CD4-positive, alpha-beta T cell treated with Interleukin-4 for 4 hours (primary cell): ENCODE results near the gene PDGFA.

Source experiments
- DNase-seq: peaks from one replicate; pipeline ENCODE4 v3.0.0-alpha.2; 2020

The PDGFA gene

DNA sequence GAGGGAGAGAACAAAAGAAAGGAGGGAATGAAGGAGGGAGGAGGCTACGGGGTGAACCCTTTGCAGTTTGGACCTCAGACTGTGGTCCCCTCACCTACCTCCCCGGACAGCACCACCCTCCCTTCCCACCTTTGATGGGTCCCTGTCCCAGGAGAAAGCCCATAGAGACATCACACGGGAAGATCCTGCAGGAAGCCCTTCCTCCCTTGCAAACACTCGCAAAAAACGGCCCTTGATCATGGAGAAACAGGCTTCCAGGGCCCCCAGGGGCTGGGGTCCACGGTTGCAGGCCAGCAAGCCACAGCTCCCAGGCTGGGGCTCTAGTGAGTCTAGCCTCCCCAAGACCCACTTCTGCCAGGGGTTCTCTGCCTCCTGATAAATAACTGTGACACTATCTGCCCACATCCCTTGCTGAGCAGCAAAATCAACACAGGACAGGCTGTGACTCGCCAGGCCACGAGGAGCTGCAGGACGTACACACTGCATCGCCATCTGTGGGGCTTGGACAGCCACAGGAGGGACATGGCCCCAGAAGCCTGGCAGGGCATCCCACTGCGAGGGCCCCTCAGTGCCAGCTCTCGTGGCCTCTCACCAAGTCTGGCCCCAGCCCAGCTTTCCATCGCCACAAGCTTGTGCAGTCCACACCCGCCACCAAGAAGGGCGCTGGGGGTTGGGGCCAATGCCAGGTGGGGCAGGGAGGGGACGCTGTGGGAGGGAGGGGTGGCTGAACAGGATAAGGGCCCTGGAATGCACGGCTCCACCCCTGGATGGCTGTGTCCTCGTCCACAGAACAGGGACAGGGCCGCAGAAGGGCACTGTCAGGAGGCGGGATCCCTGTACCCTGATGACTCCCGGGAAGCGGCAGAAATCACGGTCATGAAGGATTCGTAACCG lies 34.2 kb downstream of the PDGFA start:
- no peak for DNase-seq

DNA sequence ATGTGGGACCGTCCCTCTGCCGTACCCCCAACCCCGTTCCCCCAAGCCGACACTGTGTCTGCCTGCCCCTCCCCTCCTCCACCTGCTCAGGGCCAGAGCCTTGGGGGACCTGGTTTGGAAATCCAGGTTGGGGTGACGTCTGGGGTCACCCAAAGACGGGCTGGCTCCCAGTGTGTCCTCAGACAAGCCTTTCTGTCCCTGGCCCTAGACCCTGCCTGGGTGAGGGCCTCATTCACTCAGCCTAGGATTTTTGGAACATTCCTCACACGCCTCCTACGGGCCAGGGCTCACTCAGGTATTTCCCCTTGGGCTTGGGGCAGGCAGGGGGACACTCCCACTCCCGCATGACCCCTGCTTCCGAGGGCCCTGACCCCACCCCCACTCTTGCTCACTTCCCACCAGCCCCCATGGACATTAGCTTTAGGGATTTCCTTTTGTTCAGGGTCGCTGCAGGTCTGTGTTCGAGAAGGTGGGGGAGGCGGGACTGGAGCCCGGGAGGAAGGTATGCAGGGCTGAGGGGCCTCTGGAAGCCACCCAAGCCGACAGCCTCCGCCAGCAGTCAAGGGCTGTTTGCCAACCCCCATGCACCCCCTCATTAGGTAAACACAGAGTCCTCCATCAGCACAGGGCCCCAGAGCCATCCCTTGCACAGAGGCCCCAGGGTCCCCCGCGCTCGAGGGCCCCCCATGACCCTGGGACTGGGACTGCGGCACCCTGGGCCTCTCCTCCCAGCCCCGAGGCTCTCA lies 35.1 kb downstream of the PDGFA start:
- DNase-seq: no peak

DNA sequence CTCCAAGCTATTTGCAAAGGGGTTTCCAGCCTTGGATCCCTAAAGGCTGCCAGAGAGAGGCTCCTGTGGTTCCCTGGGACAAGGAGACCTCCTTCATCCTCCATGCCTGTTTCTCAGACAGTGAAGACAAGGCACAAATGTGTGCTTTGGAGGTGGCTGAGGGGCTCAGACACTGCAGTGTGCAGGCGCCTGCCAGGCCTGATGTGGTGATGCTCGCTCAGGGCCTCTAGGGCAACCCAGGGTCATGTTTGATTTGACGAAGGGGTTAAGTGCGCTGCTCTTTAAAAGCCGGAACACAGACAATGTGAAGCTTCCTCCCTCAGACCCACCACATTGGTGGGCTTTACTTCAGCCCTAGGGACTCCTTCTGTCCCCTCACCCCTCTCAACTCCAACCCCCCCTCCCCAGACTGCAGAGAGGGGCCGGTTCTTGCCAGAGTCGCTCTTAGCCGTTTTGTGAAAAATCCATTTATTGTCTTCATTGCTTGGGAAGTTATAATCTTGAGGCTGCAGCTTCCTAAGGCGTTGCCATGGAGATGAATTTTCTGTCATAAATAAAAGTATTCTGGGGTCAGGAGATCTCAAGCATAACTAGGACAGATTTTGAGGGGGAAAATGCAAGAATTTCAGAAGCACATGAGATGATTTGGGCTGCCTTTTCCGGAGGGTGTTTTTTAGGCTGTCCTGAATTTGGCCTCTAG lies 35.8 kb downstream of the PDGFA start:
- no peak for DNase-seq

DNA sequence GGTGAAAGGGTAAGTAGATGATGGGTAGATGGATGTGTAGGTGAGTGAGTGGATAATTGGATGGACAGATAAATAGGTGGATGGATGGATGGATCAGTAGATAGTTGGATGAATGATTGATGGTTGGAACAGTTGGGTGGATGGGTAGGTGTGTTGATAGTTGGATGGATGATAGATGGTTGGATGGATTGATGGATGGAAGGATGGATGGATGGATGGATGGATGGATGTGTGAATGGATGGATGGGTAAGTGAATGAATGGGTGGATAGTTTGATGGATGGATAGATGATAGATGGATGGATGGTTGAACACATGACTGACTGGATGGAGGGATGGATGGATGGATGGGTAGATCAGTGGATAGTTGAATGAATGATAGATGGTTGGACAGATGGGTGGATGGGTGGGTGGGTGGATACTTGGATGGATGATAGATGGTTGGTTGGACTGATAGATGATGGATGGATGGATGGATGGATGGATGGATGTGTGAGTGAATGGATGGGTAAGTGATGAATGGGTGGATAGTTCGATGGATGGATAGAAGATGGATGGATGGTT lies 37.0 kb downstream of the PDGFA start:
- no peak for DNase-seq

DNA sequence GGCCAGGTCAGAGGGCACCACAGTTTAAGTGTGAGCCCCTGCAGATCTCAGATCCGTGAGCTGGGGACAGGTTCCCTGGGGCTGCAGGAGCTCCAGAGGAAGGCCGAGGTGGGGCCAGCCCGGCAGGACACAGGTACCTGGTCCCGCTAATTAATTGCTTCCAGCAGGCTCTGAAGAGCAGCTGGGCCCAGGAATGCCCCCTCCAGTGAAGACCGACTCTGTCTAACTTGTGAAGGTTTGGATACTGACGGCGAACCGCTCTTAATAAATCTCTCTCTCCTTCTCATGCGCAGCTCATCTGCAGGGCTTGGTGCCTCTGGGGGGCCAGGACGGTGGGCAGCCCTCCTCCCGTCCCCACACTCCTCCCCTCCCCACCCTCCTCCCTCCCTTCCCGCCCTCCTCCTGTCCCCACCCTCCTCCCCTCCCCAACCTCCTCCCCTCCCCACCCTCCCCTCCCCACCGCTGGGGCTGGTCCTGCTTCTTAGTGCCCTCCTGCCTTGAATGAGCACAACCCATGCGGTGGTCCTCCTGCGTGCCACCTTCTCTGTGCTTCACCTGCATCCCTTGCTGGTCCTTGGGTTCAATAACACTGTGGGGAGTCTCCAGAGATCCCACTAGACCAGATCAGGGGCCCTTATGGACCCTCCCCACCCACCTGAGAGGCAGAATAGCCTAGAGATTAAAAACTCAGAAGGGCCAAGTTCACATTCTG lies 38.3 kb downstream of the PDGFA start:
- no peak for DNase-seq

DNA sequence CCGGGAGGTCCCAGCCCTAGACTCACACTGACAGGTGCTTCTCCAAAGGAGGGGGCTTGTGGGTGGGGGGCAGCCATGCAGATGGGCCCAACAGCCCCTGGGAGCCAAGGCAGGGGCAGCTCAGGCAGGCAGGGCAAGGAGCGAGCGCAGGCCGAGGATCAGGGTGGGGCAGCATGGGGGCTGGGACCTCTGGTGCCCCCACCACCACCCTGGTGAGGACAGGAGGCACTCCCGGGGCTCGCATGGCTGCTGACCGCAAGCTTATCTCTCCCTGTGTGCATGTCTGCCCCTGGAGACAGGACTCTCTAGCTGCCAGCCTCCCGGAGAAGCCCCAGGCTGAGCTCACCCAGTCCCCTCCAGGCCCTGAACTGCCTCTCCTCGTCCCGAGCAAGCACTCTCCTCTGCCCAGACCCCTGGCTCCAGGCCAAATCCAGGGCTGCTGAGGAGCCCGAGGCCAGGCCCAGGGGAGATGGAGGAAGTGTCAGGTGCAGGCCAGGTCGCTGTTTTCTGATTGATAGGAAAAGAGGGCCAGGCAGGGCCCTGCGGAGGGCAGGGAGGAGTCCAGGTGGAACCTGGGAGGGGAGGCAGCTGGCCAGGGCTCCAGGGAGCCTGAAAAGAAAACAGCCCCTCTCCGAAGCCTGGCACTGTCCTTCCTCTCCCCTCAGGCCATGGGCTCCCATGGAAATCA lies 39.0 kb downstream of the PDGFA start:
- DNase-seq: no peak

DNA sequence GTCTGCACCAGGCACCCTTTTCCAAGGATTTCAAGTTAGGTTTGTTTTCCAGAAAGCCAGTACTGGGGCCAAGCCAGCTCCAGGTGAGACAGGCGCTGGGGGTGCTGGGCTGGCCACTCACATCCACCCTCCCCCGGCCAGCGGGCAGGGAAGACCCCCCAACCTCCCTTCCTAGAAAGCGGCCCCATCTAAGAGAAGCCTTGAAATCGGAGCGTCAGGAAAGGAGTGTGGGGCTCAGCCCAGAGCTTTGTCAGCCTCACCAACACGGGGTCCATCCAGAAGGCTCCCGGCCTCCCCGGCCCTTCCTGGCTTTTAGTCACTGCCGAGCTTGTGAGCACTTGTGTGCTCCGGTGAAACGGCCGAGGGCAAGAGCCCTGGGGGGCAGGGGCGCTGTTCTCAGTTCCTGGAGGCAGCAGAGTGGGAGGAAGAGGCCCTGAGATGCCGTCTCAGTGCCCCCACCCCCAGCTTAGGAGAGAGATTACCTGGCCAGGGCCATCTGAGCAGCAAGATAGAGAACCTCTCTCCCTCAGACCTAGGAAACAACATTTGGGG lies 39.6 kb downstream of the PDGFA start:
- DNase-seq: no peak

DNA sequence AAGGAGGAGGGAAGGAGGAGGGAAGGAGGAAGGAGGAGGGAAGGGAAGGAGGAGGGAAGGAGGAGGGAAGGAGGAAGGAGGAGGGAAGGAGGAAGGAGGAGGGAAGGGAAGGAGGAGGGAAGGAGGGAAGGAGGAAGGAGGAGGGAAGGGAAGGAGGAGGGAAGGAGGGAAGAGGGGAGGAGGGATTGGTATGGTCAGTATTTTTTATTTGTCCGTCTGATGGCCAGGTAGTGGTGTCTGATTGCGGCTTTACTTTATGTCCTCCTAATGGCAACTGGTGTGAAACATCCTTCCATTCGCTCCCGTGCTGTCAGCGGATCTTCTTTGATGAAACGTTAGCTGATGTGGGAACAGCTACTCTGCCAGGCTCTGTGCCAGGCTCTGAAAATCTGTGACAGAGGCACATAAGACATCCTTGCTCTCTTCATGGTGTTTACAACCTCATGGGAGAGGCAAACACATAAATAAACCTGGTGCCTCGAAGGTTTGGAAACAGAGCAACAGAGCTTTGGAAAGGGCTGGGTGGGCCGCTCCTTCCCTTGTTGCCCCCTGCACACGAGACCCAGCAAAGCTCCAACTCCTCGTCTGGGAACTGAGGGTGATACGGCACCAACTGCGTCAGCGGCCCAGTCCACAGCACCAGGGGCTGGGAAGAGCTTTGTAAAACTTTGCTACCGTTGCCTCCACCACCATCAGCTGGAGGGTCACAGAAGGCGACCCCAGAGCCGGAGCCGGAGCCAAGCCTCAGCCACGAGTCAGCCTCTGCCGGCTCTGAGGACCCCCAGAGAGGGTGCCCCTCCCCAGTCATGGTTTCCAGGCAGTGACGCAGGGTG lies 40.3 kb downstream of the PDGFA start:
- no peak for DNase-seq

DNA sequence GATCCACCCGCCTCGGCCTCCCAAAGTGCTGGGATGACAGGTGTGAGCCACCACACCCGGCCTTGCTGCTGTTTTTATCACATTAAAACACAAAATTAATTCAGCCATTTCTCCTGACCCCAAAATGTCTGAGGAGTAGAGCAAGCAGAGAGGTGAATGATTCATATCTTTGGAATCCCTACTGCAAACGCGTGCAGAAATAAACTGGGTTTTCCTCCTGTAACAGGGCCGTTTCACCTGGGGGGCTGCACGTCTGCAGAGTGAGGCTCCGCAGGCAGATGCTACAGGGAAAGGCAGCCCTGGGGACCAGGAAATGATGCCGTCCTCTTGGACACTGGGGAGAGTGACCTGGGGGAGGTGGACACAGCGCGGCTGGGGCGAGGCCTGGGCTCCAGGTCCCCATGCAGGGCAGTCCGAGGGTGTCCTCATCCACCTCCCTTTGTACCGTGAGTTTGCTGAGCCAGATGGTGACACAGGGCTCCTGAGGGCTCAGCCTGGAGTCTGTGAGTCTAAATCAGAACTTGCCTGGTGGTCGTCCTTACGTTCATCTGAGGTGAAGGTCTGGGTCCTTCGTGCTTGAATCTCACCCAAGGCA lies 41.9 kb downstream of the PDGFA start:
- DNase-seq: no peak

DNA sequence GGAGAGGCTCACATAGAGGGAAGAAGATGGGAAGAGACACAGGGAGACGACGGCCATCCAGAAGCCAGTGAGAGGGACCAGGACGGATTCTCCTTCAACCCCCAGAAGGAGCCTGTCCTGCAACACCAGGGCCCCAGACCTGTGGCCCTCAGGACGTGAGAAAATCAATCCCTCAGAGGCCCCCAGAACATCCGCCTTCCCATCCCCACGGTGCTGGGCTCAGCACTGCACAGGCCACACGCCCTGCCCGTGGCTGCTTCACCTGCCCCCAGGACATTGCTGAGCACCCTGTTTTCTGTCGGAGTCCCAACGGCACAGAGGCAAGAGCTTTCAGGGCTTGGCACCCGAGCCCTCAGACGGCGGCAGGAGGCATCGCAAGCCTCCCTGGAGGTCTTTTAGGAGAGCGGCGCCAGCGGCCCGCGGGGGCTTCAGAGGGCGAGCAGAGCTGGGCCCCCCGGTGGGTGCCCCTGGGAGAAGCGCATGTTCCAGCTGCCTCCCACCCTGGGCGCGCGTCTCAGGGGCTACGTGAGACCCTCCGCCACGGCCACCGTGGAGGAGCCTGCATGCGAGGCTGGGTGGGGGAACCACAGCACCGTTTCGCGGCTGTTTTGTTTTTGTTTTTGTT lies 42.8 kb downstream of the PDGFA start:
- DNase-seq: no peak

DNA sequence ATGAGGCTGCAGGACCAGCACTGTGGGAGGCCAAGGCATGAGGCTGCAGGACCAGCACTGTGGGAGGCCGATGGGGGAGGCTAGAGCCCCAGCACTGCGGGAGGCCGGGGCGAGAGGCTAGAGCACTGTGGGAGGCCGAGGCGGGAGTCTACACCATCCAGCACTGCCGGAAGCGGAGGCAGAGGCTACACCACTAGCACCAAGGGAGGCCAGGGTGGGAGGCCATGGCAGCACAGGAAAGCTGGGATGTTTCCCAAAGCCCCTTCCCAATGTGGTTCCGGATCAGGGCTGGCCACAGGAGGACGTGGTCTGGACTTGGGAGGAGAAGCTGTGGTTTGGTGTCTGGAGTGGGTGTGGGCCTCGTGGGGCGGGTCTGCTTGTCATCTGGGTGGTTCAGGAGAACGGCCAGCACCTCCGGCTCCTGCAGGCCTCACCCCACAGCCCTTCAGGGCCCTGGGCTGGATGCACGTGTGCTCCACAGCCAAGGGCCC lies 43.6 kb downstream of the PDGFA start:
- no peak for DNase-seq

DNA sequence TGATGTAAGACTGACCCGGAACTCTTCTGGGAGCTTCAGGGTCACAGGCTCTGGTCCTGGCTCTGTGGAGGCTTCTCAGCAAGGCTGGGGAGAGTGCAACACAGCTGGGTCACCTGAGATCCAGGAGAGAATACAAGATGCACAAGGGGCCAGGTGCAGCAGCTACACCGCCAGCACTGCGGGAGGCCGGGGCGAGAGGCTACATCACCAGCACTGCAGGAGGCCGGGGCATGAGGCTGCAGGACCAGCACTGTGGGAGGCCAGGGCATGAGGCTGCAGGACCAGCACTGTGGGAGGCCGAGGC lies 44.3 kb downstream of the PDGFA start:
- no peak for DNase-seq

DNA sequence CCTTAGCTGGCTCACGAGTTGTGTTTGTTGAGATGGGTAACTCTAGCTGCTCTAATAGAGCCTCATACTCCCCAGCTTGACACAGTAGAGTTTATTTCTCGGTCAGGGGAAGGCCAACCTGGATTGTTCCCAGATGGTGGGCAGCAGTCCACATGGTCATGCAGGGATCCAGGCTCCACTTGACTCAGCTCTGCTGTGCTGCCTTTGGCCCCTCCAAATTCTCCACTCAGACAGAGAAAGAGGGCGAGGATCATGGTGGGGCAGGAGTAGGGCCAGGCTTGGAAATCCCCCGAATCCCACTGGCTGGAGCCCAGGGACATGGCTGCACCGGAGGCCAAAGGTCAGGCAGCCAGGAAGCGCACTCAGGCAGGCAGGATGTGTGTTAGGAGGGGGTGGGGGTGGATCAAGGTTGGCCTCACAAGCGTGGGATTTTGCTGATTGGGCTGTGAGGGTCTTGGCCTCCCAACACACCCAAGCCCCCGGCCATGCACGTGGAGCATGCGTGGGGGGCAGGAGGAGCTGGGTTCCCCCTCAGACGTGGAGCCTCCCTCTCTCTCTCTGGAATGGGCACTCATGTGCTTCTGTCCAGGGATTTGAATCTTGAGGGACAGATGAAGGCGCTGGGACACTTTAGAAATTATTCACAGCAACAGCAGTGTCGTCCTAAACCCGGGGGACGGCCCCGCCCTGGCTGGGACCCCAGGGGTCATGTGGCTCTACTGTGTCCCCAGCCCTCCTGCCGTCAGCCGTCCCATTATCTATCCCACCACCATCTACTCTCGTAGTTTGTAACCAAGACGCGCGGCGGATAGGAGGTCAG lies 44.8 kb downstream of the PDGFA start:
- no peak for DNase-seq

DNA sequence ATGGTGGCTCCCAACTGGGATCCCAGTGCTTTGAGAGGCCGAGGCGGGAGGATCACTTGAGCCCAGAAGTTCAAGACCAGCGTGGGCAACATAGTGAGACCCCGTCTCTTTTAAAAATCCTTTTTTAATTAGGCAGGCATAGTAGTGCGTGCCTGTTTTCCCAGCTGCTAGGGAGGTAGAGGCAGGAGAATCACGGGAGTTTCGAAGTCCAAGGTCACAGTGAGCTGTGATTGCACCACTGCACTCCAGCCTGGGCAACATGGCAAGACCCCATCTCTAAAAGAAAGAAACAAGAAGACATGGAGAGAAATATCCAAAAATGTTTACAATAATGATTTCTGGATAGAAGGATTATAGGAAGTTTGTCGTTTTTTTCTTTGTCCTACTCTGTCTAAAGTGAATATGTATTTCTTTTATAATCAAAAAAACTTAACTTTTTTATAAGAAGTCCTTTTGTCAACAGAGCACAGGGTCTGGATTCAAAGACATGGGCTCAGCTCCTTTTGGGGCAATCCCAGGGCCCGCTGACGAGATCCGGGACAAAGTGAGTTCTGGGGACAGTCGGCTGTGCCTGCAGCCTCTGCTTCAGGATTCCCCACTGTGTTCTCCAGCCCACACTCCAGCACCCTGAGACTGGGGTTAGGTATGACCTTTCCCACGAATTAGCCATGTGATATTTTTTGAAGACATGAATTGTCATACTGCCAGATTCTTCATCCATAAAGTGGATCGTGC lies 45.6 kb downstream of the PDGFA start:
- DNase-seq: no peak

DNA sequence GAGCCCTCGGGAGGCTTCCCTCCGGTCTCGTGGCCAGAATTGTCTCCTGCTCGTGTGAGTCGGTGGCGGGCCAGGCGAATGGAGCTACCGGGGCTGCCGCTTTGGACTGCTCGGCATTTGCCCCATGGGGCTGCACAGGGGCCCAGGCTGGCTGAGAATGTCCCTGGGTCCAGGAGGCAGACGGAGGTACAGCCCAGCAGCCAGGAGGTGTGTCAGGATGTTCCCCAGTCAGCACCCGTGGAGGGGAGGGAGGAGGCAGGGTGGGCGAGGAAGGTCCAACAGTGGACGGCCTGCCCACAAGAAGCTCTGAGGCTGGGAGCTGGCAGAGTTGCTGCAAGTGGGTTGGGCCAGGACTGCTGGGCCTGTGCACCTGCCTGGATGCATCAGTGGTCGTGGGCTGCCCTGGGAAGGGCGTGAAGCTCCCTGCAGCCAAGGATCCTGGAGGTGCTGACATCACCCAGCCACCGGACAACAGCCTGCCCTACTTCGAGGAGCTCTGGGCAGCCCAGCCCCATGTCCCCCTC lies 46.4 kb downstream of the PDGFA start:
- DNase-seq: no peak

DNA sequence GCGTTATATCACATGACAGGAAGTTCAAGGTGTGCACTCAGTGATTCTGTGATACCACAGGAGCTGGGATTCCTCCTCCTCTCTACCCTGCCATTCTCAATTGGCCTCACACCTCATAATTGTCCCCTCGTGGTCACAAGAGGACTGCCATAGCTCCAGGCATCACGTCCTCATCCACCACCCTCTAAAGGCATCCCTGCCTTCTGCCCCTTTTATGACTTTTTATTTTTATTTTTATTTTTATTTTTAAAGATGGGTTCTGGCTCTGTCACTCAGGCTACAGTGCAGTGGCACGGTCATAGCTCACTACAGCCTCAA lies 47.0 kb downstream of the PDGFA start:
- DNase-seq: no peak

DNA sequence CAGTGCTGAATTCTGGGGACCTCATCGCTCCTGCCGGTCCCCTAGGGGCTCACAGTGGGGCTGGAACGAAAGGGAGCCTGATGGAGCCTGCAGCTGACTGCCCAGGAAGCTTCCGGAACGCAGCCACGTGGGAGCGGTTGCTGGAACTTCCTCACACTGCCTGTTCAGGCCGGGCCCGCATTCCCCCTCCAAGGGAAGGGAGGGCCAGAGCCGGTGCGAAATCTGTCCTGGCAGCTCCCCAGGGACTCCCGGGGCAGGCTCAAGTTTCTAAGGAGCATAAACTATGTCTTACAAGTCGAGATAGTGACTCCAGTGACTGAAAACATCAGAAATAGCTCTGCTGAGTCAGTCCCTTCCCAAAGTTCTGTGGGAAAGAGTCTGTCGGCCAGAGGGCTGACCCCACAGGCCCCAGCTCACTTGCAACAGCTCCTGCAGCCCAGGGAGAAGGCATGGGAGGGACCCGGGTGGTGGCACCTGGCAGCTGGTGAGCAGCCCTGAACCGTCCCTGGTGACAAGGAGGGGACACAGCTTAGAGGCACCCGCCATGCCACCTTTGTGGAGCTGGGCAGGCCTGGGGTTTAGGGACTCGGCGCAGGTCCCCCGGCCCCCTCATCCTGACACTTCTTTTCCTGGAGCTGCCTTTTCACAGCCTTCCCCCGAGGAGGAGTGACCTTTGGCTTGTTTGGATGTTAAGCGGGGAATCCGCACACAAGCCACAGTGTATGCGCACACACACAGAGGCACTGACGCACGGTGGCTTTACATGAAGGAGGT lies 47.6 kb downstream of the PDGFA start:
- DNase-seq: no peak
